Vagina (tissue), 2 donors: Measurements from ENCODE around the gene FAM78A. TPM values are rescaled to one million over a fixed set of nuclear protein-coding genes. Genes with fewer than 3 reads are reported as not detected.

Experiments
- DNase-seq, 2 donors: peaks; one replicate each; pipeline ENCODE4 v3.0.0-alpha.2; 2017; ENCODE audit errors: extremely low spot score in 2 of 2
- H3K27ac ChIP-seq: fragments of 200-600 bp; sonication (generic); one replicate; pipeline ENCODE4 v1.5.1; 2019
- H3K27me3 ChIP-seq: fragments of 200-600 bp; sonication (generic); one replicate; pipeline ENCODE4 v1.5.1; 2019
- H3K36me3 ChIP-seq, 2 donors: fragments of 200-600 bp; sonication (generic); one replicate each; pipeline ENCODE4 v1.5.1; 2017 to 2019
- H3K4me1 ChIP-seq: fragments of 200-600 bp; sonication (generic); one replicate; pipeline ENCODE4 v1.5.1; 2019
- H3K4me3 ChIP-seq, 2 donors: fragments of 200-600 bp; sonication (generic); 1 replicate in 1 of 2; 2 replicates in 1 of 2; pipeline ENCODE4 v1.5.1; 2016 to 2019
- H3K9me3 ChIP-seq: fragments of 200-600 bp; sonication (generic); one replicate; pipeline ENCODE4 v1.5.1; 2019
- CTCF ChIP-seq, 3 experiments: fragments of 450-650 bp in 2 of 3; fragments of 200-600 bp in 1 of 3; sonication (generic) in 1 of 3; IDR thresholded peaks; one replicate each; pipeline ENCODE4 v1.5.1; 2017 to 2019; ENCODE audit warnings: antibody characterized with exemption in 3 of 3, mild to moderate bottlenecking in 2 of 3, moderate library complexity in 2 of 3
- POLR2A ChIP-seq, 2 donors: fragments of 450-650 bp; IDR thresholded peaks; one replicate each; pipeline ENCODE4 v1.6.1; 2017; ENCODE audit warnings: antibody characterized with exemption in 2 of 2, mild to moderate bottlenecking in 2 of 2, moderate library complexity in 2 of 2
- POLR2AphosphoS5 ChIP-seq, 2 donors: sonication (generic); formaldehyde crosslinking; IDR thresholded peaks; one replicate each; pipeline ENCODE4 v1.9.0; 2017; ENCODE audit warnings: antibody characterized with exemption in 2 of 2, mild to moderate bottlenecking in 2 of 2, low read depth in 1 of 2; ENCODE audit not compliant: insufficient read depth in 1 of 2
- intact Hi-C: fragments of 100-400 bp; cut with DNase I; formaldehyde crosslinking; loops from one replicate; pipeline ENCODE4 v1.15.1; 2023
- total RNA-seq: library from RNA; depleted of rRNA; stranded (reverse); fragments of >200 nt; gene quantifications from one replicate; pipeline ENCODE4 v1.2.3, GENCODE V29; 2016

The FAM78A gene
- total RNA-seq, 1 donor from 2014 or later = 2.5 TPM

GRCh38 chr9:131297903-131298302 lies 21.6 kb upstream of the FAM78A start:
- TF ChIP-seq POLR2A (IDR thresholded peaks at IDR 0.05) (no peak), CTCF (IDR thresholded peaks at IDR 0.05) (no peak), POLR2AphosphoS5 (IDR thresholded peaks at IDR 0.05; ENCODE audit: insufficient read depth in 1 of 2, low read depth in 1 of 2) (no peak)
- Histone ChIP-seq H3K36me3 (no peaks in the 10 kb centered on the region), H3K9me3 (no peaks in the 10 kb centered on the region), H3K27me3 (no peaks in the 10 kb centered on the region), H3K4me3 (no peak overlapping the region), H3K4me1 (no peaks in the 10 kb centered on the region), H3K27ac (no peak overlapping the region)
- no peak for DNase-seq
- intact Hi-C loops = no loop called here

GRCh38 chr9:131296906-131297500 lies 20.7 kb upstream of the FAM78A start:
- Histone ChIP-seq H3K4me1 (no peaks in the 10 kb centered on the region), H3K27me3 (no peaks in the 10 kb centered on the region), H3K9me3 (no peaks in the 10 kb centered on the region), H3K4me3 (no peak overlapping the region), H3K27ac (no peak overlapping the region), H3K36me3 (no peaks in the 10 kb centered on the region)
- intact Hi-C loops = no loop called here
- TF ChIP-seq POLR2A (IDR thresholded peaks at IDR 0.05) = no peak
- TF ChIP-seq CTCF (IDR thresholded peaks at IDR 0.05) = no peak
- no peak for TF ChIP-seq POLR2AphosphoS5 (IDR thresholded peaks at IDR 0.05; ENCODE audit: insufficient read depth in 1 of 2, low read depth in 1 of 2)
- no peak for DNase-seq

GRCh38 chr9:131296460-131296859 lies 20.1 kb upstream of the FAM78A start:
- no peak overlapping the region for H3K4me3 ChIP-seq
- no peak for DNase-seq
- TF ChIP-seq POLR2A (IDR thresholded peaks at IDR 0.05) (no peak), CTCF (IDR thresholded peaks at IDR 0.05) (no peak), POLR2AphosphoS5 (IDR thresholded peaks at IDR 0.05; ENCODE audit: insufficient read depth in 1 of 2, low read depth in 1 of 2) (no peak)
- no peaks in the 10 kb centered on the region for H3K9me3 ChIP-seq
- no peaks in the 10 kb centered on the region for H3K4me1 ChIP-seq
- no peaks in the 10 kb centered on the region for H3K27me3 ChIP-seq
- no peaks in the 10 kb centered on the region for H3K36me3 ChIP-seq
- intact Hi-C loops = no loop called here
- no peak overlapping the region for H3K27ac ChIP-seq

GRCh38 chr9:131292937-131293336 lies 16.6 kb upstream of the FAM78A start:
- intact Hi-C loops = no loop called here
- no peaks in the 10 kb centered on the region for H3K27me3 ChIP-seq
- TF ChIP-seq CTCF (IDR thresholded peaks at IDR 0.05) (no peak), POLR2A (IDR thresholded peaks at IDR 0.05) (no peak), POLR2AphosphoS5 (IDR thresholded peaks at IDR 0.05; ENCODE audit: insufficient read depth in 1 of 2, low read depth in 1 of 2) (no peak)
- H3K36me3 ChIP-seq = no peaks in the 10 kb centered on the region
- H3K27ac ChIP-seq = no peak overlapping the region
- H3K9me3 ChIP-seq = no peaks in the 10 kb centered on the region
- H3K4me1 ChIP-seq = peaks cover 9% of the 10 kb centered on the region
- H3K4me3 ChIP-seq = no peak overlapping the region
- no peak for DNase-seq

GRCh38 chr9:131291795-131292315 lies 15.5 kb upstream of the FAM78A start:
- H3K4me1 ChIP-seq = peaks cover 9% of the 10 kb centered on the region
- H3K27ac ChIP-seq = no peak overlapping the region
- no peaks in the 10 kb centered on the region for H3K9me3 ChIP-seq
- no peak for DNase-seq
- no peaks in the 10 kb centered on the region for H3K36me3 ChIP-seq
- TF ChIP-seq POLR2A (IDR thresholded peaks at IDR 0.05) (no peak), POLR2AphosphoS5 (IDR thresholded peaks at IDR 0.05; ENCODE audit: insufficient read depth in 1 of 2, low read depth in 1 of 2) (no peak), CTCF (IDR thresholded peaks at IDR 0.05) (no peak)
- no peak overlapping the region for H3K4me3 ChIP-seq
- H3K27me3 ChIP-seq = no peaks in the 10 kb centered on the region
- intact Hi-C loops = no loop called here
